MM.1S (cell line): ENCODE results near the gene KLRD1.

Source experiments
- DNase-seq: peaks from one replicate; pipeline ENCODE4 v3.0.0-alpha.2; 2015
- H2AFZ ChIP-seq: fragments of 300-600 bp; sonication (generic); 2 replicates; pipeline ENCODE4 v1.6.0; 2016; ENCODE audit warnings: antibody characterized with exemption, low read length
- H3F3A ChIP-seq: fragments of 300-600 bp; sonication (generic); 2 replicates; pipeline ENCODE4 v1.6.1; 2016; ENCODE audit warnings: mild to moderate bottlenecking, antibody characterized with exemption, low read length, moderate library complexity, mixed read lengths; ENCODE audit not compliant: insufficient read depth
- H3K27ac ChIP-seq: fragments of 300-600 bp; sonication (generic); 2 replicates; pipeline ENCODE4 v1.5.1; 2016; ENCODE audit warnings: mild to moderate bottlenecking, low read length
- H3K27me3 ChIP-seq: fragments of 300-600 bp; sonication (generic); replicated peaks from 2 replicates; pipeline ENCODE4 v1.6.0; 2016; ENCODE audit warnings: low read length; ENCODE audit not compliant: insufficient read depth
- H3K36me3 ChIP-seq: fragments of 300-600 bp; sonication (generic); replicated peaks from 2 replicates; pipeline ENCODE4 v1.6.1; 2016; ENCODE audit warnings: mild to moderate bottlenecking, low read length, mixed read lengths; ENCODE audit not compliant: insufficient read depth
- H3K4me1 ChIP-seq: fragments of 300-600 bp; sonication (generic); 2 replicates; pipeline ENCODE4 v1.6.1; 2016; ENCODE audit warnings: low read length, mixed read lengths
- H3K4me2 ChIP-seq: fragments of 300-600 bp; sonication (generic); 2 replicates; pipeline ENCODE4 v1.6.0; 2016; ENCODE audit warnings: low read depth, low read length
- H3K4me3 ChIP-seq: fragments of 300-600 bp; sonication (generic); 2 replicates; pipeline ENCODE4 v1.5.1; 2016; ENCODE audit warnings: low read length, mixed read lengths
- H3K79me2 ChIP-seq: fragments of 300-600 bp; sonication (generic); 2 replicates; pipeline ENCODE4 v1.6.1; 2016; ENCODE audit warnings: mixed run types, low read length, mixed read lengths
- H3K9ac ChIP-seq: fragments of 300-600 bp; sonication (generic); 2 replicates; pipeline ENCODE4 v1.6.1; 2016; ENCODE audit warnings: low read length, mixed read lengths
- H3K9me2 ChIP-seq: fragments of 300-600 bp; sonication (generic); replicated peaks from 2 replicates; pipeline ENCODE4 v1.6.1; 2016; ENCODE audit warnings: mild to moderate bottlenecking, low read length, mixed read lengths; ENCODE audit not compliant: insufficient read depth
- H3K9me3 ChIP-seq: fragments of 300-600 bp; sonication (generic); replicated peaks from 2 replicates; pipeline ENCODE4 v1.6.1; 2016; ENCODE audit warnings: mild to moderate bottlenecking, low read length, mixed read lengths; ENCODE audit not compliant: insufficient read depth
- H4K20me1 ChIP-seq: fragments of 300-600 bp; sonication (generic); 2 replicates; pipeline ENCODE4 v1.6.1; 2016; ENCODE audit warnings: mild to moderate bottlenecking, low read length, moderate library complexity, mixed read lengths; ENCODE audit not compliant: insufficient read depth
- CTCF ChIP-seq: fragments of 300-600 bp; sonication (generic); IDR thresholded peaks from 2 replicates; pipeline ENCODE4 v1.5.1; 2016; ENCODE audit warnings: antibody characterized with exemption, low read length, mixed read lengths
- EZH2 ChIP-seq: fragments of 300-600 bp; sonication (generic); optimal IDR thresholded peaks from 2 replicates; pipeline ENCODE3; 2017; ENCODE audit warnings: low read depth, mild to moderate bottlenecking, antibody characterized with exemption, low read length, mixed read lengths
- EZH2phosphoT487 ChIP-seq: fragments of 300-600 bp; sonication (generic); IDR thresholded peaks from 2 replicates; pipeline ENCODE4 v1.6.1; 2018; ENCODE audit warnings: antibody characterized with exemption, low read length

The KLRD1 gene

GRCh38 chr12:10363914-10364814 is 56.5 kb downstream of the KLRD1 start:
- no peaks in the 10 kb centered on the region for H3K36me3 ChIP-seq
- peak overlapping the region; percentile 66 for H3K4me3 ChIP-seq
- peaks cover 90% of the 10 kb centered on the region for H3K27me3 ChIP-seq
- DNase-seq: peak; percentile 51
- H2AFZ ChIP-seq: no peak overlapping the region
- peaks cover 4% of the 10 kb centered on the region for H4K20me1 ChIP-seq
- TF ChIP-seq CTCF (no peak), EZH2 (no peak), EZH2phosphoT487 (no peak)
- H3K4me2 ChIP-seq: peak overlapping the region; percentile 79
- no peaks in the 10 kb centered on the region for H3F3A ChIP-seq
- H3K9ac ChIP-seq: no peak overlapping the region
- no peak overlapping the region for H3K27ac ChIP-seq
- 0 out of 2 replicates have a peak, but pooled peaks cover 4% of the 10 kb centered on the region for H3K4me1 ChIP-seq
- H3K79me2 ChIP-seq: no peaks in the 10 kb centered on the region
- H3K9me2 ChIP-seq: no peaks in the 10 kb centered on the region
- no peaks in the 10 kb centered on the region for H3K9me3 ChIP-seq

- H3K36me3 ChIP-seq: no peaks in the 10 kb centered on the region
- no peak overlapping the region for H3K27ac ChIP-seq
- peak overlapping the region; percentile 79 for H3K4me2 ChIP-seq
- H3K79me2 ChIP-seq: no peaks in the 10 kb centered on the region
- no peaks in the 10 kb centered on the region for H3F3A ChIP-seq
- H3K9me3 ChIP-seq: no peaks in the 10 kb centered on the region
- peaks cover 90% of the 10 kb centered on the region for H3K27me3 ChIP-seq
- 0 out of 2 replicates have a peak, but pooled peaks cover 4% of the 10 kb centered on the region for H3K4me1 ChIP-seq
- DNase-seq: peak; percentile 67
- TF ChIP-seq CTCF: no peak
- peak overlapping the region; percentile 66 for H3K4me3 ChIP-seq
- H4K20me1 ChIP-seq: peaks cover 4% of the 10 kb centered on the region
- H3K9me2 ChIP-seq: no peaks in the 10 kb centered on the region
- H2AFZ ChIP-seq: no peak overlapping the region
- no peak overlapping the region; the same call in 1 of the 2 replicates for H3K9ac ChIP-seq
Observed at GRCh38 chr12:10364815-10365622, 57.3 kb downstream of the KLRD1 start.

GRCh38 chr12:10365696-10366405 is 58.2 kb downstream of the KLRD1 start:
- Histone ChIP-seq H3K4me3 (no peak overlapping the region), H3K4me1 (0 out of 2 replicates have a peak, but pooled peaks cover 4% of the 10 kb centered on the region), H3K36me3 (no peaks in the 10 kb centered on the region), H3K79me2 (no peaks in the 10 kb centered on the region), H3K9me2 (no peaks in the 10 kb centered on the region), H3F3A (no peaks in the 10 kb centered on the region), H3K4me2 (no peak overlapping the region; the same call in 1 of the 2 replicates), H4K20me1 (peaks cover 4% of the 10 kb centered on the region), H3K9ac (no peak overlapping the region), H3K27me3 (peaks cover 91% of the 10 kb centered on the region), H3K9me3 (no peaks in the 10 kb centered on the region), H3K27ac (no peak overlapping the region), H2AFZ (no peak overlapping the region)
- no peak for TF ChIP-seq CTCF
- no peak for DNase-seq
